WERI-Rb-1 (cell line): Measurements from ENCODE around the gene ILF3.

Experiments used
- DNase-seq: peaks from one replicate; pipeline ENCODE4 v3.0.0-alpha.2; 2020
- H3K27ac ChIP-seq: fragments of 250-450 bp; sonication (Bioruptor Pico); 2 replicates; pipeline ENCODE4 v1.5.1; 2020; ENCODE audit warnings: mild to moderate bottlenecking, moderate library complexity
- H3K27me3 ChIP-seq: fragments of 250-450 bp; sonication (Bioruptor Pico); 2 replicates; pipeline ENCODE4 v1.5.1; 2021; ENCODE audit warnings: mild to moderate bottlenecking, low read depth, moderate library complexity; ENCODE audit not compliant: insufficient read depth, severe bottlenecking
- H3K36me3 ChIP-seq: fragments of 250-450 bp; sonication (Bioruptor Pico); 2 replicates; pipeline ENCODE4 v1.5.1; 2020; ENCODE audit warnings: mild to moderate bottlenecking, moderate library complexity
- H3K4me3 ChIP-seq: 2 replicates; pipeline ENCODE4 v1.5.1; 2011; ENCODE audit warnings: low read depth, mild to moderate bottlenecking, control low read depth, low read length
- H3K9me3 ChIP-seq: fragments of 250-450 bp; sonication (Bioruptor Pico); 2 replicates; pipeline ENCODE4 v1.5.1; 2021; ENCODE audit warnings: mild to moderate bottlenecking, moderate library complexity; ENCODE audit not compliant: severe bottlenecking
- CTCF ChIP-seq: IDR thresholded peaks from 2 replicates; pipeline ENCODE4 v1.5.1; 2011; ENCODE audit warnings: low read depth, mild to moderate bottlenecking, control low read depth, inconsistent platforms, low read length

The ILF3 gene

GRCh38 chr19:10712045-10712444 is 57.9 kb downstream of the ILF3 start:
- H3K27ac ChIP-seq: peak overlapping the region; percentile 53
- peak; percentile 56 for DNase-seq
- H3K36me3 ChIP-seq: peaks cover 37% of the 10 kb centered on the region
- H3K4me3 ChIP-seq: no peak overlapping the region
- no peaks in the 10 kb centered on the region for H3K27me3 ChIP-seq
- H3K9me3 ChIP-seq: no peaks in the 10 kb centered on the region
- TF ChIP-seq CTCF: peak; percentile 57; the same call in 1 of the 2 replicates

- no peaks in the 10 kb centered on the region for H3K27me3 ChIP-seq
- peaks cover 33% of the 10 kb centered on the region for H3K36me3 ChIP-seq
- no peak for TF ChIP-seq CTCF
- DNase-seq: no peak
- H3K27ac ChIP-seq: peak overlapping the region; percentile 84; the same call in 1 of the 2 replicates
- H3K4me3 ChIP-seq: no peak overlapping the region
- H3K9me3 ChIP-seq: no peaks in the 10 kb centered on the region
Measured at GRCh38 chr19:10712754-10713153, 58.6 kb downstream of the ILF3 start.

GRCh38 chr19:10713317-10713716 is 59.2 kb downstream of the ILF3 start:
- peak overlapping the region; percentile 84 for H3K27ac ChIP-seq
- H3K27me3 ChIP-seq: no peaks in the 10 kb centered on the region
- DNase-seq: no peak
- H3K36me3 ChIP-seq: peaks cover 33% of the 10 kb centered on the region
- TF ChIP-seq CTCF: no peak
- H3K9me3 ChIP-seq: no peaks in the 10 kb centered on the region
- no peak overlapping the region for H3K4me3 ChIP-seq

- peak overlapping the region; percentile 10 for H3K27ac ChIP-seq
- H3K4me3 ChIP-seq: no peak overlapping the region
- no peaks in the 10 kb centered on the region for H3K9me3 ChIP-seq
- no peaks in the 10 kb centered on the region for H3K27me3 ChIP-seq
- TF ChIP-seq CTCF: no peak
- no peak for DNase-seq
- H3K36me3 ChIP-seq: peaks cover 30% of the 10 kb centered on the region
Measured at GRCh38 chr19:10717054-10717355, 62.9 kb downstream of the ILF3 start.

- Histone ChIP-seq H3K27ac (peak within 1 kb of the TSS; percentile 93), H3K27me3 (no peaks in the 10 kb centered on the region), H3K9me3 (no peaks in the 10 kb centered on the region), H3K36me3 (peaks cover 33% of the 10 kb centered on the region), H3K4me3 (peak within 1 kb of the TSS; percentile 75)
- peak; percentile 77 for TF ChIP-seq CTCF
- DNase-seq: peak; percentile 98
Measured at GRCh38 chr19:10717356-10718204, 63.4 kb downstream of the ILF3 start, which contains the start of gene DNM2. Gene DNM2, plus strand, starts transcription at chr19:10718079. Its CDS starts 164 bp downstream, at chr19:10718243.
